Liver (tissue), 3 donors: ENCODE results near the gene TSPEAR.

Experiments
- JUND ChIP-seq, 2 donors: IDR thresholded peaks; 2 replicates each; pipeline ENCODE4 v1.6.1; 2016; ENCODE audit warnings: antibody characterized with exemption in 2 of 2
- SP1 ChIP-seq: IDR thresholded peaks from 2 replicates; pipeline ENCODE4 v1.6.1; 2018; ENCODE audit warnings: antibody characterized with exemption, mild to moderate bottlenecking
- TAF1 ChIP-seq: conservative IDR thresholded peaks from 2 replicates; pipeline ENCODE4 v1.6.1; 2016; ENCODE audit warnings: antibody characterized with exemption, mild to moderate bottlenecking
- YY1 ChIP-seq: IDR thresholded peaks from 2 replicates; pipeline ENCODE4 v1.6.1; 2016; ENCODE audit warnings: antibody characterized with exemption, mild to moderate bottlenecking
- TF ChIP-seq, protein P1 (sequence below): fragments of 150-350 bp; IDR thresholded peaks from 2 replicates; pipeline ENCODE4 v1.5.1; 2017; ENCODE audit warnings: improper control_type of control experiment, low read depth, low read length; ENCODE audit not compliant: missing input control
- donor health status: healthy.
- donor health status: healthy.

GRCh38 chr21:44613386-44614155, 97.8 kb downstream of the TSPEAR start:
- TF ChIP-seq TAF1 (no peak), JUND (IDR thresholded peaks at IDR 0.05) (no peak), YY1 (no peak), SP1 (no peak)
- TF ChIP-seq, protein P1, sequence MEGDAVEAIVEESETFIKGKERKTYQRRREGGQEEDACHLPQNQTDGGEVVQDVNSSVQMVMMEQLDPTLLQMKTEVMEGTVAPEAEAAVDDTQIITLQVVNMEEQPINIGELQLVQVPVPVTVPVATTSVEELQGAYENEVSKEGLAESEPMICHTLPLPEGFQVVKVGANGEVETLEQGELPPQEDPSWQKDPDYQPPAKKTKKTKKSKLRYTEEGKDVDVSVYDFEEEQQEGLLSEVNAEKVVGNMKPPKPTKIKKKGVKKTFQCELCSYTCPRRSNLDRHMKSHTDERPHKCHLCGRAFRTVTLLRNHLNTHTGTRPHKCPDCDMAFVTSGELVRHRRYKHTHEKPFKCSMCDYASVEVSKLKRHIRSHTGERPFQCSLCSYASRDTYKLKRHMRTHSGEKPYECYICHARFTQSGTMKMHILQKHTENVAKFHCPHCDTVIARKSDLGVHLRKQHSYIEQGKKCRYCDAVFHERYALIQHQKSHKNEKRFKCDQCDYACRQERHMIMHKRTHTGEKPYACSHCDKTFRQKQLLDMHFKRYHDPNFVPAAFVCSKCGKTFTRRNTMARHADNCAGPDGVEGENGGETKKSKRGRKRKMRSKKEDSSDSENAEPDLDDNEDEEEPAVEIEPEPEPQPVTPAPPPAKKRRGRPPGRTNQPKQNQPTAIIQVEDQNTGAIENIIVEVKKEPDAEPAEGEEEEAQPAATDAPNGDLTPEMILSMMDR = no peak
